ENCODE data around the gene CNGA2.

DNA sequence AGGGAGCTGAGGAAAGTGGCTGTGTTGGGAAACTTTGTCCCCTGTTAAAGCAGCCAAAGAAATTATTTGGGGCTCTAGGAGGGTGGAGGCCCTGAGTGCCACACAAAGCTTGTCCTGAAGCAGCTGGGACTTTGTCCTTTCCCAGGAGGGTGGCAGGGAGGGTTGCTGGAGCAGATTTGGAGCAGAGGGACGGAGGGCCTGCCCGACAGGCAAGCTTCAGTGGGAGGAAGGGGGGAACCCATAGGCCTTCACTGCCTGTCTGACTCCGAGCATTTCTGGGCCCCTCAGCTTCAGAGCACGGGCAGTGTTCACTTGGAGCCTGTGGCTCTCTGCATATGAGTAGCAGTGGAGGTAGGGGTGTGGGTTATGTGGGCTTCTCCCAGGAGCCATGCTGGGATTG, 7.2 kb upstream of the CNGA2 start:
- TF ChIP-seq, protein P1, sequence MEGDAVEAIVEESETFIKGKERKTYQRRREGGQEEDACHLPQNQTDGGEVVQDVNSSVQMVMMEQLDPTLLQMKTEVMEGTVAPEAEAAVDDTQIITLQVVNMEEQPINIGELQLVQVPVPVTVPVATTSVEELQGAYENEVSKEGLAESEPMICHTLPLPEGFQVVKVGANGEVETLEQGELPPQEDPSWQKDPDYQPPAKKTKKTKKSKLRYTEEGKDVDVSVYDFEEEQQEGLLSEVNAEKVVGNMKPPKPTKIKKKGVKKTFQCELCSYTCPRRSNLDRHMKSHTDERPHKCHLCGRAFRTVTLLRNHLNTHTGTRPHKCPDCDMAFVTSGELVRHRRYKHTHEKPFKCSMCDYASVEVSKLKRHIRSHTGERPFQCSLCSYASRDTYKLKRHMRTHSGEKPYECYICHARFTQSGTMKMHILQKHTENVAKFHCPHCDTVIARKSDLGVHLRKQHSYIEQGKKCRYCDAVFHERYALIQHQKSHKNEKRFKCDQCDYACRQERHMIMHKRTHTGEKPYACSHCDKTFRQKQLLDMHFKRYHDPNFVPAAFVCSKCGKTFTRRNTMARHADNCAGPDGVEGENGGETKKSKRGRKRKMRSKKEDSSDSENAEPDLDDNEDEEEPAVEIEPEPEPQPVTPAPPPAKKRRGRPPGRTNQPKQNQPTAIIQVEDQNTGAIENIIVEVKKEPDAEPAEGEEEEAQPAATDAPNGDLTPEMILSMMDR (IDR thresholded peaks at IDR 0.05; ENCODE audit: low read length): no peak
- TF ChIP-seq EZH2 (optimal IDR thresholded peaks at IDR 0.05; ENCODE audit: low read depth, low read length) (no peak), EZH2phosphoT487 (IDR thresholded peaks at IDR 0.05; ENCODE audit: low read length) (no peak)

Measured in MM.1S (cell line).